GM10266 (cell line): ENCODE data around the gene NLRC5.

Source experiments
- DNase-seq: peaks from one replicate; pipeline ENCODE4 v3.0.0; 2012; ENCODE audit errors: extremely low spot score
- CTCF ChIP-seq: IDR thresholded peaks from 2 replicates; pipeline ENCODE4 v1.5.1; 2012; ENCODE audit warnings: mild to moderate bottlenecking, low read depth; ENCODE audit not compliant: control insufficient read depth, insufficient read depth; ENCODE audit errors: missing control alignments

The NLRC5 gene

GRCh38 chr16:57036945-57037344 is 47.6 kb downstream of the NLRC5 start:
- no peak for DNase-seq
- no peak for TF ChIP-seq CTCF

- TF ChIP-seq CTCF: no peak
- DNase-seq: no peak
Measured at GRCh38 chr16:57038166-57038565, 48.8 kb downstream of the NLRC5 start.

- TF ChIP-seq CTCF: no peak
- DNase-seq: peak; percentile 31
Measured at GRCh38 chr16:57039148-57039812, 49.9 kb downstream of the NLRC5 start.

- peak; percentile 36 for DNase-seq
- TF ChIP-seq CTCF: no peak
Measured at GRCh38 chr16:57041182-57042156, 52.1 kb downstream of the NLRC5 start.

GRCh38 chr16:57042157-57043111 is 53.1 kb downstream of the NLRC5 start:
- peak; percentile 77 for DNase-seq
- peak; percentile 19 for TF ChIP-seq CTCF

- DNase-seq: no peak
- no peak for TF ChIP-seq CTCF
Measured at GRCh38 chr16:57043248-57043647, 53.9 kb downstream of the NLRC5 start.
